CD4-positive, alpha-beta T cell treated with Interferon alpha-2 for 1 hour (primary cell): ENCODE measurements around the gene ANAPC10.
A peak's percentile ranks its signal among the peaks of the same experiment; 100 is the strongest.
"Not testable (repeated sequence)": the region's sequence is repeated elsewhere in the genome, so short reads cannot be mapped to it uniquely, and the experiment has no call there.

Source experiments
- DNase-seq, 2 donors: peaks; one replicate each; pipeline ENCODE4 v3.0.0-alpha.2; 2020 to 2022

Gene ANAPC10

GRCh38 chr4:145069361-145069760 is 28.6 kb downstream of the ANAPC10 start:
- DNase-seq: no peak

- no peak for DNase-seq
Observed at GRCh38 chr4:145066063-145066501, 31.9 kb downstream of the ANAPC10 start.

- DNase-seq: peak in 1 of 2 donors; percentile 58
Observed at GRCh38 chr4:145061318-145061920, 36.6 kb downstream of the ANAPC10 start.

- DNase-seq: no peak
Observed at GRCh38 chr4:145058256-145058655, 39.7 kb downstream of the ANAPC10 start.

GRCh38 chr4:145056325-145057130 is 41.5 kb downstream of the ANAPC10 start:
- no peak for DNase-seq

- no peak for DNase-seq
Observed at GRCh38 chr4:145055533-145056257, 42.3 kb downstream of the ANAPC10 start.

- no peak for DNase-seq
Observed at GRCh38 chr4:145049241-145049640, 48.8 kb downstream of the ANAPC10 start.

DNA sequence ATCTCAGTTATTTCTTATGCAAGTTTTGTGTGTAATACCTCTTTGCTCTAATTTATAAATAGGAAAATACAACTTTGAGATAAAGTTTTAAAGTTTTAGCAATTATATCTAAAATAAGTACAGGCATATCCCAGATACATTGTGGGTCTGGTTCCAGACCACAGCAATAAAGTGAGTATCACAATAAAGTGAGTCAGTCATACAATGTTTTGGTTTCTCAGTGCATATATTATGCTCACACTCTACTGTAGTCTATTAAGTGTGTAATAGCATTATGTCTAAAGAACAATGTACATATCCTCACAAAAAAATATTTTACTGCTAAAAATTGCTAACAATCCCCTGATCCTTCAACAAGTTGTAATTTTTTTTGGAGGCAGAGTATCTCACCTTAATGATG is 49.2 kb downstream of the ANAPC10 start:
- DNase-seq: no peak

GRCh38 chr4:145047151-145047550 is 50.8 kb downstream of the ANAPC10 start:
- DNase-seq: no peak

GRCh38 chr4:145045180-145045579 is 52.8 kb downstream of the ANAPC10 start:
- DNase-seq: no peak

GRCh38 chr4:145044341-145044740 is 53.7 kb downstream of the ANAPC10 start:
- DNase-seq: no peak

GRCh38 chr4:145043306-145043705 is 54.7 kb downstream of the ANAPC10 start:
- no peak for DNase-seq

- DNase-seq: no peak
Observed at GRCh38 chr4:145042601-145043285, 55.3 kb downstream of the ANAPC10 start.

DNA sequence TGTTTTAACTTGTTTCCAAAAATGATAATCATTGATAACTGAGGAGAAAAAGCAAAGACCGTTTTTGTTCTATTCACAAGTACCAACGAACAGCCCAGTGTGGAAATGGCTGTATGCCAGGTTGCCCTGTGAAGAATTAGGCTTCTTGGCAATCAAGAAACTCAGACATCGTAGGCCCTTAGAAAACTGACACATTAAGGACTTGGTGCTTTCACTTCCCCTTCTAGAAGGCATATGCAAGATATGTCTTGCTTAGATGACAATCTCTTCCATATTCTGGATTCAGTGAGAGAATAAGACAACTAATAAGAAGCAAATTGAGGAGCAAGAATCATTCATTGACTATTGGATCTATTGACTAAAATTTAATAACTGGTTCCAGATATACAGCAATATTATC is 56.6 kb downstream of the ANAPC10 start:
- no peak for DNase-seq

- no peak for DNase-seq
Observed at GRCh38 chr4:145035494-145036136, 62.4 kb downstream of the ANAPC10 start.

- DNase-seq: no peak
Observed at GRCh38 chr4:145034727-145035211, 63.2 kb downstream of the ANAPC10 start.

DNA sequence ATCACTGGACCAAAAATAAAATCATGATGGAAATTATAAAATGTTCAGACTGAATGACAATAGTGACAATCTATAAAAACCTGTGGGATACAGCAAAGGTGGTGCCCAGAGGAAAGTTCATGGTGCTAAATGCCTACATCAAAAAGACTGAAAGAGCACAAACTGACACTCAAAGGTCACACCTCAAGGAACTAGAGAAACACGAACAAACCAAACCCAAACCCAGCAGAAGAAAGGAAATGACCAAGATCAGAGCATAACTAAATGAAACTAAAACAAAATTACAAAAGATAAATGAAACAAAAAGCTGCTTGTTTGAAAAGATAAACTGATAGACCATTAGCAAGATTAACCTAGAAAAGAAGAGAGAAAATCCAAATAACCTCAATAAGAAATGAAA is 78.7 kb downstream of the ANAPC10 start:
- peak in 1 of 2 donors; percentile 31 for DNase-seq

GRCh38 chr4:145014365-145014764 is 83.6 kb downstream of the ANAPC10 start:
- DNase-seq: no peak

DNA sequence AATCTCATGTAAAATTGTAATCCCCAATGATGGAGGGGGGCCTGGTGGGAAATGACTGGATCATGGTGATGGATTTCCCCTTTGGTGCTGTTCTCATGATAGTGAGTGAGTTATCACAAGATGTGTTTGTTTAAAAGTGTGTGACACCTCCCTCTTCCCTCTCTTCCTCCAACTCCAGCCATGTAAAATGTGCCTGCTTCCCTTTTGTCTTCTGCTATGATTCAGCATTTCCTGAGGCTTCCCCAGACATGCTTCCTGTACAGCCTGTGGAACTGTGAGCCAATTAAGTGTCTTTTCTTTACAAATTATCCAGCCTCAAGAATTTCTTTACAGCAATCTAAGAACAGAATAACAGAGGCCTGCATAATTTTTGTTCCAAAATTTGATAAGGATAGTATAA is 85.2 kb downstream of the ANAPC10 start:
- no peak for DNase-seq

GRCh38 chr4:145011636-145012035 is 86.4 kb downstream of the ANAPC10 start:
- no peak for DNase-seq

GRCh38 chr4:145010315-145010714 is 87.7 kb downstream of the ANAPC10 start:
- DNase-seq: not testable (repeated sequence)

- no peak for DNase-seq
Observed at GRCh38 chr4:145003675-145004074, 94.3 kb downstream of the ANAPC10 start.
